Calu3 (cell line): ENCODE measurements around the gene NDUFB8. TPM values are rescaled to one million over a fixed set of nuclear protein-coding genes. Genes with fewer than 3 reads are reported as not detected.

ENCODE experiments used
- BruUV-seq: library from RNA; stranded (reverse); fragments of 400-500 nt; replicated peaks from 2 replicates; lab custom pipeline; 2021; lab: Mats Ljungman, UMichigan
- CTCF ChIA-PET: fragments of 300-600 bp; sonication (Branson Sonifier 250); formaldehyde crosslinking; loops from one replicate; lab custom pipeline; 2022; ENCODE audit warnings: antibody characterized with exemption; lab: Charles Lee
- DNase-seq: peaks from one replicate; pipeline ENCODE4 v3.0.0; 2022
- H3K27ac Mint-ChIP-seq: one replicate; pipeline ENCODE4 v1.8.0; 2022; ENCODE audit warnings: mixed read lengths; ENCODE audit not compliant: unreplicated experiment
- H3K27me3 Mint-ChIP-seq: one replicate; pipeline ENCODE4 v1.8.0; 2022; ENCODE audit warnings: mixed read lengths; ENCODE audit not compliant: unreplicated experiment
- H3K36me3 Mint-ChIP-seq: one replicate; pipeline ENCODE4 v1.8.0; 2022; ENCODE audit warnings: mild to moderate bottlenecking, moderate library complexity, mixed read lengths; ENCODE audit not compliant: insufficient read depth, unreplicated experiment
- H3K4me1 Mint-ChIP-seq: one replicate; pipeline ENCODE4 v1.8.0; 2022; ENCODE audit warnings: mild to moderate bottlenecking, low read depth, mixed read lengths; ENCODE audit not compliant: unreplicated experiment
- H3K4me3 Mint-ChIP-seq: one replicate; pipeline ENCODE4 v1.8.0; 2022; ENCODE audit warnings: mild to moderate bottlenecking, low read depth, moderate library complexity, mixed read lengths; ENCODE audit not compliant: unreplicated experiment
- H3K9me3 Mint-ChIP-seq: one replicate; pipeline ENCODE4 v1.8.0; 2022; ENCODE audit warnings: low read depth, mixed read lengths; ENCODE audit not compliant: unreplicated experiment
- CTCF ChIP-seq: fragments of 200-600 bp; IDR thresholded peaks from one replicate; pipeline ENCODE4 v1.8.0; 2022; ENCODE audit warnings: antibody characterized with exemption; ENCODE audit not compliant: unreplicated experiment
- intact Hi-C: fragments of 100-400 bp; cut with micrococcal nuclease; formaldehyde crosslinking; loops from one replicate; pipeline ENCODE4 v1.10.0; 2022; ENCODE audit not compliant: unreplicated experiment
- total RNA-seq: library from RNA; stranded (reverse); gene quantifications from 2 replicates; pipeline ENCODE4 v1.2.3, GENCODE V29; 2022

The NDUFB8 gene
- total RNA-seq, 1 experiment from 2014 or later, result 128 TPM

- no TSS peak for BruUV-seq
- CTCF ChIA-PET, result interaction anchor here (0.6 kb wide), 1 partner anchor 15 kb away, joined by 3 read pairs; no protein-coding TSS in a partner anchor
- intact Hi-C loops, result no loop called here
Measured at GRCh38 chr10:100477970-100478369, 51.7 kb downstream of the NDUFB8 start.

More at GRCh38 chr10:100477970-100478369, 51.7 kb downstream of the NDUFB8 start:
- no peak for TF ChIP-seq CTCF
- peaks cover 8% of the 10 kb centered on the region for H3K36me3 Mint-ChIP-seq
- H3K27me3 Mint-ChIP-seq, result peaks cover 53% of the 10 kb centered on the region
- DNase-seq, result no peak
- no peak overlapping the region for H3K4me3 Mint-ChIP-seq
- no peaks in the 10 kb centered on the region for H3K9me3 Mint-ChIP-seq
- H3K4me1 Mint-ChIP-seq, result no peaks in the 10 kb centered on the region
- no peak overlapping the region for H3K27ac Mint-ChIP-seq

Other genes with a start within 250 kb of the NDUFB8 start
- gene BLOC1S2, start 243.2 kb downstream of the NDUFB8 start, total RNA-seq, result 19.4 TPM in 2 replicates
- gene PKD2L1, start 199.6 kb downstream of the NDUFB8 start, total RNA-seq, result not detected in 2 replicates
- 173 and 225 TPM in 2 replicates for gene SCD, start 182.6 kb downstream of the NDUFB8 start, total RNA-seq
- gene WNT8B, start 66.9 kb downstream of the NDUFB8 start, total RNA-seq, result 0.17 TPM in 1 of 2 replicates, not detected in the other
- gene SEC31B, start 10.0 kb downstream of the NDUFB8 start, total RNA-seq, result 6.5 and 6.7 TPM in 2 replicates
- 35.8 and 36.3 TPM in 2 replicates for gene HIF1AN, start 6.1 kb upstream of the NDUFB8 start, total RNA-seq
- not detected in 2 replicates for gene PAX2, start 215.7 kb upstream of the NDUFB8 start, total RNA-seq